ENCODE measurements around the gene NINL.

NINL gene

DNA sequence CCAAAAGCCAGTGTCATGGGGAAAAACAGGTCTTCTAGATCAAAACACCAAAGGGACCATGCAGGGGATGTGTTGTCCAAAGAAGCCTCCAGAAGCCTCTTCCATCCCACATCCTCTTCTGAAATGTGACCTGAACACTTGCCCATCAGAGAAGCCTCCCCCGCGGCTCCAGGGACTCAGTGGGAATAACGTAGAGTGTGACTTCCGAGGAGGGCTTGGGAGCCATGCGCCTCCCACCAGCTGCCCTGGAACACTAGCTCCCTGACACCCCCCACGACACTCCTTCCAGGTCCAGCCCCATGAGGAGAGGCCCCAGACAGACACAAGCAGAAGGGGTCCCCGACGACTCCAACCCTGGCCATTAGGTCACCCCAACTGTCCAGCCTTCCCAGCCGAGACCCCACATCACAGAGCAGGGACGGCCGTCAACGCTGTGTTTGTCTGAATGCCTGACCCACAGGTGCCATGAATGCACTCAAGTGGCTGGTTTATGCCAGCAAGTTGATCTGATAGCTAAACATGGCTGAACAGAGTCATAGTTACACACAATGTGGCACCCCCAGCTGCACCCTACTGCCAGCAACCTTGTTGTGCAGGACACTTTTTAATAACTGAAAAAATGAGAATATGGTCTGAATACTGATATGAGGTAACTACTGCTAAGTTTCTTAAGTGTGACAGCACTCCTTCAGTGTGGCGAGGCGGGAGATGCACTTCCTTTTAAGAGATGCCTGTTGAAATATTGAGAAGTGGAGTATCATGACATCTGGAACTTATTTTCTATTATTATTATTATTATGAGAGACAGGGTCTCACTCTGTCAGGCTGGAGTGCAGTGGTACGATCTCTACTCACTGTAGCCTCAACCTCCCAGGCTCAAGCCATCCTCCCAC, 119.8 kb downstream of the NINL start:
- no peak for TF ChIP-seq EZH2 (IDR thresholded peaks at IDR 0.05; ENCODE audit: borderline replicate concordance, low read length)
- TF ChIP-seq, protein P1, sequence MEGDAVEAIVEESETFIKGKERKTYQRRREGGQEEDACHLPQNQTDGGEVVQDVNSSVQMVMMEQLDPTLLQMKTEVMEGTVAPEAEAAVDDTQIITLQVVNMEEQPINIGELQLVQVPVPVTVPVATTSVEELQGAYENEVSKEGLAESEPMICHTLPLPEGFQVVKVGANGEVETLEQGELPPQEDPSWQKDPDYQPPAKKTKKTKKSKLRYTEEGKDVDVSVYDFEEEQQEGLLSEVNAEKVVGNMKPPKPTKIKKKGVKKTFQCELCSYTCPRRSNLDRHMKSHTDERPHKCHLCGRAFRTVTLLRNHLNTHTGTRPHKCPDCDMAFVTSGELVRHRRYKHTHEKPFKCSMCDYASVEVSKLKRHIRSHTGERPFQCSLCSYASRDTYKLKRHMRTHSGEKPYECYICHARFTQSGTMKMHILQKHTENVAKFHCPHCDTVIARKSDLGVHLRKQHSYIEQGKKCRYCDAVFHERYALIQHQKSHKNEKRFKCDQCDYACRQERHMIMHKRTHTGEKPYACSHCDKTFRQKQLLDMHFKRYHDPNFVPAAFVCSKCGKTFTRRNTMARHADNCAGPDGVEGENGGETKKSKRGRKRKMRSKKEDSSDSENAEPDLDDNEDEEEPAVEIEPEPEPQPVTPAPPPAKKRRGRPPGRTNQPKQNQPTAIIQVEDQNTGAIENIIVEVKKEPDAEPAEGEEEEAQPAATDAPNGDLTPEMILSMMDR (IDR thresholded peaks at IDR 0.05; ENCODE audit: low read length): no peak
- H3K4me3 ChIP-seq (ENCODE audit: low read depth, low read length, poor library complexity, severe bottlenecking): no peak overlapping the region
- H3K4me2 ChIP-seq (ENCODE audit: low read length): no peak overlapping the region
- no peaks in the 10 kb centered on the region for H3F3A ChIP-seq (ENCODE audit: insufficient read depth, low read length)
- H3K36me3 ChIP-seq (ENCODE audit: insufficient read depth, low read length): no peaks in the 10 kb centered on the region
- no peak overlapping the region for H2AFZ ChIP-seq (ENCODE audit: low read length)
- no peaks in the 10 kb centered on the region for H4K20me1 ChIP-seq (ENCODE audit: insufficient read depth, low read length)
- no peaks in the 10 kb centered on the region for H3K9me3 ChIP-seq (ENCODE audit: low read length)
- H3K27ac ChIP-seq (ENCODE audit: low read depth, low read length, poor library complexity, severe bottlenecking): no peak overlapping the region
- no peaks in the 10 kb centered on the region for H3K4me1 ChIP-seq (ENCODE audit: insufficient read depth, low read length, severe bottlenecking)
- no peak overlapping the region for H3K9ac ChIP-seq (ENCODE audit: low read length)
- no peaks in the 10 kb centered on the region for H3K27me3 ChIP-seq (ENCODE audit: insufficient read depth, low read length)
- no peaks in the 10 kb centered on the region for H3K9me2 ChIP-seq (ENCODE audit: low read depth, low read length)
- H3K79me2 ChIP-seq (ENCODE audit: insufficient read depth, low read length): no peaks in the 10 kb centered on the region

DNA sequence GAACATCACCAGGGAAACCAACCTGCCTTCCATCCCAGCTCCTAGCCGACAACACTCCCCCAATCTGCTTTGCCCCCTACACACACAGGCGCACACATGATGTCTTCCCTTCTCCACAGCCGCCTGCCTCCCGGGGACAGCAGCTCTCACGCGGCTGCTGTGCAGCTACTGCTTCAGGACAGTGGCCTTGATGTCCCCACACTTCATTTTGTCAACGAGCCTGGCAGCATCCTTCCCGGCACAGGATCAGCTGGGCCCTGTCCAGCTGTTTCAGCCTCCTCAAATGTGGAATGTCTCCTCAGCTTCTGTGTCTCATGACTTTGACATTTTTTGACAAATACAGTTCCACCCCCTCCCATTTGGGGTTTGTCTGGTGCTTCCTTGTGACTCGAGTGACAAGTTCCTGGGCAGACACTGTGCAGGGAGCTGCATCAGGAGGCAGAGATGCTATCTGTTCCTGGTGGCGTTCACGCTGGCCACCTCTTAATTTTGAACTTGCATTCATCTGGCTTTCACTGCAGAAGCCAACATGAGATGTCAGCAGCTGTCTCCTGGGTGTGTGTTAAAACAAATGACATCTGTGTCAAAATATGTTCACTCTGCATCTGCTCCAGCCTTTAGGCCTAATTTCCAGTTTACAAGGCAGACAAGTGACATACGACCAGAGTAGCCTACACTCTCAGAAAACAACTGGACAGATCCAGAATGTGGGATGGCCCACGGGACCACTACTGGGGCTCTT, 120.7 kb downstream of the NINL start:
- H3K27ac ChIP-seq (ENCODE audit: low read depth, low read length, poor library complexity, severe bottlenecking): no peak overlapping the region
- no peaks in the 10 kb centered on the region for H3K9me2 ChIP-seq (ENCODE audit: low read depth, low read length)
- no peaks in the 10 kb centered on the region for H4K20me1 ChIP-seq (ENCODE audit: insufficient read depth, low read length)
- H2AFZ ChIP-seq (ENCODE audit: low read length): no peak overlapping the region
- no peak for TF ChIP-seq EZH2 (IDR thresholded peaks at IDR 0.05; ENCODE audit: borderline replicate concordance, low read length)
- TF ChIP-seq, protein P1 (IDR thresholded peaks at IDR 0.05; ENCODE audit: low read length): no peak
- H3K4me2 ChIP-seq (ENCODE audit: low read length): no peak overlapping the region
- no peaks in the 10 kb centered on the region for H3F3A ChIP-seq (ENCODE audit: insufficient read depth, low read length)
- H3K4me1 ChIP-seq (ENCODE audit: insufficient read depth, low read length, severe bottlenecking): no peaks in the 10 kb centered on the region
- H3K9ac ChIP-seq (ENCODE audit: low read length): no peak overlapping the region
- no peaks in the 10 kb centered on the region for H3K9me3 ChIP-seq (ENCODE audit: low read length)
- no peak overlapping the region for H3K4me3 ChIP-seq (ENCODE audit: low read depth, low read length, poor library complexity, severe bottlenecking)
- H3K79me2 ChIP-seq (ENCODE audit: insufficient read depth, low read length): no peaks in the 10 kb centered on the region
- H3K27me3 ChIP-seq (ENCODE audit: insufficient read depth, low read length): no peaks in the 10 kb centered on the region
- no peaks in the 10 kb centered on the region for H3K36me3 ChIP-seq (ENCODE audit: insufficient read depth, low read length)

DNA sequence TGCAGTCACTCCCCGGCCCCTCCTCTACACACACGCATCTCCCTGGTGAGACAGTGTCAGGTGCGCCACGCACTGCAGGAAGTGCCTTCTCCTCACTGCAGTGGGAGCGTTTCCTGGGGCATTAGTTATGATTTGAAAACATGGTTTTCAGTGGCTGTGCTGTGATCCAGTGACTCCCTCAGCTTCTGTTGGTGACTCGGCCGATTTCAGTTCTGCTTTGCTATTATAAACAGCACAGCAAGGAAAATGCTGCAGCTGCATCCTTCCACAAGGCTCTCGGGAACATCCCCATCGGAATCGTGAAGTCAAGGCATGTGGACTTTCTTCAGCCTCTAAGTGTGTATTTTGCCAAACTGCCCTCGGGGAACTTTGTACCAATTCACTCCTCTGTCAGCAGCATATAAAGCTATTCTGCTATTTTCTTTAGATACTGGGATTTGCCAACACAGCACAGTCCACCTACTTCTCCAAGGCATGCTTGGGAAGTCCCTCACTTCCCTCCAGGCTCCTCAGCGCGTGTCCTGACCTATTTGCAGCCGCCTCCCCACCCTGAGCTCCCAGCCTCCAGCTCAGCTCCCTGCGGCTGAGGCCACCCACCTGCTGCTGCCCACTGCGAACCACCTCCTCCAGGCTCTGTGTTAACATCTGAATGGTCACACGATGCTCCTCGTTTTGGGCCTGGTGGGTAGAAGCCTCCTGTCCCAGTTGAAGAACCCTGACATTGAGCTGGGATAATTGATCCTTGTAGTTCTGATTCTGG, 123.4 kb downstream of the NINL start:
- Histone ChIP-seq H3F3A (ENCODE audit: insufficient read depth, low read length) (no peaks in the 10 kb centered on the region), H3K4me1 (ENCODE audit: insufficient read depth, low read length, severe bottlenecking) (no peaks in the 10 kb centered on the region), H2AFZ (ENCODE audit: low read length) (no peak overlapping the region), H3K27ac (ENCODE audit: low read depth, low read length, poor library complexity, severe bottlenecking) (no peak overlapping the region), H3K9me3 (ENCODE audit: low read length) (no peaks in the 10 kb centered on the region), H3K36me3 (ENCODE audit: insufficient read depth, low read length) (no peaks in the 10 kb centered on the region), H3K27me3 (ENCODE audit: insufficient read depth, low read length) (no peaks in the 10 kb centered on the region), H3K9ac (ENCODE audit: low read length) (no peak overlapping the region), H4K20me1 (ENCODE audit: insufficient read depth, low read length) (no peaks in the 10 kb centered on the region), H3K79me2 (ENCODE audit: insufficient read depth, low read length) (no peaks in the 10 kb centered on the region), H3K4me3 (ENCODE audit: low read depth, low read length, poor library complexity, severe bottlenecking) (no peak overlapping the region), H3K4me2 (ENCODE audit: low read length) (no peak overlapping the region), H3K9me2 (ENCODE audit: low read depth, low read length) (no peaks in the 10 kb centered on the region)
- TF ChIP-seq, protein P1 (IDR thresholded peaks at IDR 0.05; ENCODE audit: low read length): no peak
- no peak for TF ChIP-seq EZH2 (IDR thresholded peaks at IDR 0.05; ENCODE audit: borderline replicate concordance, low read length)

Measured in OCI-LY1 (cell line).